T-helper 22 cell (primary cell): ENCODE measurements around the gene MYO3B.

Source experiments
- DNase-seq: peaks from one replicate; pipeline ENCODE4 v3.0.0-alpha.2; 2020; ENCODE audit warnings: low read depth

The MYO3B gene

DNA sequence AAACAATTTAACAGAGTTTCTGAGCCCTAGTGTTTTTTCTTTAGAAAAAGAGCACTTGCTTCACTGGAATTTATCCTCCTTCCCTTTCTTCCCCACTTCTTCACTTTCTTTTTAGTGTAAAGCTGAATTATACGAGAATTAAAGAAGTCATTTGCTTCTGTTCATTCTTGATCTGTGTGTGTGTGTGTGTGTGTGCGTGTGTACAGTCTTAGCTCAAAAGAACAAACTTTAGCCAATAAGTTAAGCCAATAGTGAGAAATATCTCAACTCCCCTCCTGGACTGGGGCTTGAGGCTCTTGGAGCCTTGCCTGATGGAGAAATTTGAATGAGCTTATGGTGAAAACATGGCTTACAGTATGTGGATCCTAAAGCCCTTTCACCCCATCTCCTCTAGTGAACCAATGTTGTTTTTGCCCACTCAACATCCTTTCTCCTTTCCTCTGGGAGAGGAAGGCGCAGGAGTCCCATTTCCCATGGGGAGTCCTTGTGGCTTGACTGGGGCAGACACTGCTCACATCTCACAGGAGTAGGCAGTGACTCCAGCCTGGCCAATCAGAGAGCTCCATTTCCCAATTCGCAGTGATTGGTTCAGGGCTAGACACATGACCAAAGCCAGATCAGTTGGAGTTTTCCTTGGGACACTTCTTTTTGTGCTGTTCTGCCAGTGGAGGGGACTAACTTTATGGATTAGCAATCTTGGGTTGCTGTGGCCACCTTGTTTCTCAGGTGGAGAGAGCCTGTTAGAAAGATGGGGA, 16.3 kb upstream of the MYO3B start:
- DNase-seq, result no peak

DNA sequence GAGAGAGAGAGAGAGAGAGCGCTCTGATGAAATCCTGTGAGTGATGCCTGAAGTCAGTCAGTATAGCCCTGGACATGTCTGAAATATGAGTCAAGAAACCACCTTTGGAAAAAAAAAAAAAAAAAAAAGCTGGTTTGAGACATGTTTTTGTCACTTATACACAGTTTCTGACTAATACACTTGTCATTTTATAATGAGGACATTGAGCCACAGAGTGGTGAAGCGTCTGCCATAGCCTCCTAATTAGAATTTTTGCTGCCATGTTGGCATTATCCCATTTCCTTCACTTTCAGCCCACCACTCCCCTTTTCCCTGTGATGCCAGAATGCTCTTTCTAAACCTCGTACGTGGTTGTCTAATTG, 15.7 kb upstream of the MYO3B start:
- DNase-seq, result no peak

DNA sequence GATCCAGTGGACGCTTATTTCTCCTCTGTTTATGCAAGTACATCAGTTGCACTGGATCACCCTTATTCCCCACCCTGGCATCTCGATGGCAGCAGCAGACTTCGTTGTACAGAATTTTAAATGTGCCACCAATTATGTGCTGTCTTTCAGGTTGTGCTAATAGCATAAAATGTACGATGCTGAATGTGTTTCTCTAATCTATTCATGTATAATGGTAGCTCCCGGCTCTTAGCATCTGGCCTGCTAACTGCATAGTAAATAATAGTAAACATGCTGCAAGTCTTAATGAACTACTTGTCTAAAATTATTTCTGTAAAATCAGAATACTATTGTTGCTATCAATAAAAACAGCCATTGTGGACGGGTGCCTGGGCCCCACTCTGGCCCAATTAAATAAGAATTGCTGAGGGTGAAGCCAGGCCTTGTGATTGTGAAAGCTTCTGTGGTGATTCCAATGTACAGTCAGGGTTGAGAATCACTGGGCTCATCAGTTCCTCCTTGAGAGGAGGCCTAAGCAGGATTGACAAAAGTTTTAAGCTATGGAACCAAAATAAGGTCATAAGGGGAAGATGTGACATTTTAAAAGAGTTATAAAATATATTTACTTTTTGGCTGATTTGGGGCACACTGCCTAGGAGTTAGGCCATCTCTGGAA, 14.4 kb upstream of the MYO3B start:
- no peak for DNase-seq

DNA sequence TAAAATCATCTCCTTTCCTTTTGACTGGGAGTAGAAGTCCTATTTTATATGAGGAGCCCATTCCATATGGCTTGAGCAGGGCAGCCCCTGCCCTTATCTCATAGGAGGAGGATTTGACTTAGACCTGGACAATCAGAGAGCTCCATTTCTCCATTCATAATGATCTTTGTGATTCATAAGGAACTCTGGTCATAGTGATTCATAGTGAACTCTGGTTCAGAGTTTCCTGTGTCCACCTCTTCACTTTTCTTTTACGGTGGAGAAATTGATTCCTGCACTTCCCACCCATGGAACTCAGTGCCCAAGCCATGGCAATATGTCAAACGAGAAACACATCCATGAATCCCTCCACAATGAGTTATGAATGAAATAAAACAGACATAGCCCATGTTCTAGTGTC, 12.8 kb upstream of the MYO3B start:
- DNase-seq, result no peak

DNA sequence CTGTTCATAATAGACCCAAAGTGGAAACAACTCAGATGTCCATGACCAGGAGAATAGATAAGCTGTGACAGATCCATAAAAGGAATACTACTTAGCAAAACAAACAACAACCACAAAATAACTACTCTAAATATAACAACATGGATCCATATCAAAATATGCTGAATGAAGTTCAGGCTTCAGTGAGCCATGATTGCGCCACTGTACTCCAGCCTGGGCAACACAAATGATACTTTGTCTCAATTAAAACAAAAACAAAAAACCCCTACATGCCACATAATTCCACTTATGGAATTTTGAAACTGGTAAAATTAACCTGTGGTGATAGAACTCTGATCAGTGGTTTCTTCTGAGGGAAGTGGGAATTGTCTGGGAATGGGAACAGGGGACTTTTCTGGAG, 11.2 kb upstream of the MYO3B start:
- no peak for DNase-seq

DNA sequence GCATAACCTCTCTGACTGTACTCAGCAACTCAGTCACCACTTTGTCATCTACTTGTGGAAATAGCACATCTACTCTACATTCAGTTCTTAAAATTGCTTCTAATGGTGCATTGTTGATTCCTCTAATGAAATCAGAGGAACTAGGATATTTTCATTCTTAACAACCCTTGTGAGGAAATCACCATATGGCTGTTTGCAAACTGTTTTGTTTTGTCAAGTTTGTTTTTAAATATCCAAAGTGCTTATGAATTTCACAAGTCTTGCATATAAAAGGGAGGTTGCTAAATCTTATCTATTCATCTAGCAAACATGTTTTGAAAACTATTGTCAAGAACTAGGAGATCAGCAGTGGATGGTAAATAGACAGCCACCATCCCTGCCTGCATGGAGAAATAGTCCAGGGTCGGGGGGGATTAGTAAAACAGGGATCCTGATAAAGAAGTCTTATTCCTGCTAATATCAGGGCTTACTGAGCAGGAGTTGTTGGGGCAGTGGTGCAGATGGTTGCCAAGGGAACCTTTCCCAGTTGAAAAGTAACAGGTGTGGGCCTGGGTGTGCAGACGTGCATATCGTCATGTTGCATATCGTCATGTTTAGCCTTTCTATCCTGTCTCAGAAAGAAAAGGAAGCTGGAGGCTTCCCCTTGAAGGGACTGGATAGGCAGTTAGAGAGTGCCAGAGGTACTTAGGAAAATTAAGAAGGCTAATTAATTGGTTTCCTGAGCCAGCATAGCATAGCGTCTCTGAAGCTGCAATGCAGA, 7.5 kb upstream of the MYO3B start:
- DNase-seq, result no peak

DNA sequence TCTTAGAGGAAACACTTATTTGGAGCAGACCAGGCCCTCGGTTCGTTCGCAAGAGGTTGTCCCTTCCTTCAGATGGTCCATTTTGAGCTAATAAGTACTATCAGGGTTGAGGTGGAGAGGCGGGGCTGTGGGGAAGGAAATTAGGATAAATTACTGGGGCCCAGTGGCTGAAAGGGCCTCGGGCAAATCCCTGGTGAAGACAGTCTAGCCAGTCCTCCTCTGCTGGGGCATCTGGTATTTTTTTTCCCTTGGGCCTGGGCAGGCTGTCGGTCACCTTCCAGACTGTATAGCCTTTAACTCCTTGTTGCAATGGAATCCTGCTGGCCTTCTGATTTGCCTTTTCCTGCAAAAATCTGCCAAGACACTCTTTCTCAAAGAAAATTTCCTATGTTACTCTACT, 1.7 kb upstream of the MYO3B start:
- no peak for DNase-seq

DNA sequence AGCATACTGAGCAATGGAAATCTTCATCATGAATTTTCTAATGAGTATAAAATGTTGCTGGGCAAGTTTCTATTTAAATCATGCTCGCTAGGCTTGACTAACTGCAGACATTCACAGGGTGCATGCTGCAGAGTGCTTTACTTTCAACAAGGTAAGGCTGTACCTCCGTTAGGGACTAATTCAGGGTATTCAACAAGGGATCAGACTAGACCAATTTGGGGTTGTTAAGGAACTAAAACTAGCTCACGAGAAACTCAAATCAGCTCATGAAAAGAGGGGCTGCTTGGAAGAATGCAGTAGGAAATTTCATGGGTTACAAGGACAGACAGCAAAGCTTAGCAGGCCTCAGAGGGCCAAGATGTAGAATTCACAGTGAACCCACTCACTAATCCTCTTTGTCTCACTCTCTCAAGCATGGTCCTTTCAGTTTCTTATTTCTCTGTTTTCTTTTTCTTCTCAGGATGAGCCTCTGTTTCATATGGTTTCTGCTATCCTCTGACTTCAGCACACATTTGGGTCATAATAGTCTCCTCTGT, 2.2 kb downstream of the MYO3B start:
- DNase-seq, result no peak

DNA sequence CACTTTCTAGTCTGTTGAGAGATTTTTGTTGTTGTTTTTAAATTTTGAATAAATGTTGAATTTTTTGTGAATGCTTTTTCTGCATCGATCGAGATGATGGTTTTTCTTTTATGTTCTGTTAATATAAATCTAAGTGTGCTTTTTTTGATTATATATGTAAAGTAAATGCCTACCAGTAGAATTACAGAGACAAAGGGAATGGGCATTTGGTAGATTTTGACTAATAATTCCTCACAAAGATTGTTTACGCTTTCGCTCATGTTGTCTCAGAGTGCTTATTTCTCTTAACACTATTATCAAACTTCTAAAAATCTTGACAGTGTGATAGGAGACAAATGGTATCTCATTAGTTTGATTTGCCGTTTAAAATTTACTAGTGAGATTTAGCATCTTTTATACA, 3.7 kb downstream of the MYO3B start:
- no peak for DNase-seq

DNA sequence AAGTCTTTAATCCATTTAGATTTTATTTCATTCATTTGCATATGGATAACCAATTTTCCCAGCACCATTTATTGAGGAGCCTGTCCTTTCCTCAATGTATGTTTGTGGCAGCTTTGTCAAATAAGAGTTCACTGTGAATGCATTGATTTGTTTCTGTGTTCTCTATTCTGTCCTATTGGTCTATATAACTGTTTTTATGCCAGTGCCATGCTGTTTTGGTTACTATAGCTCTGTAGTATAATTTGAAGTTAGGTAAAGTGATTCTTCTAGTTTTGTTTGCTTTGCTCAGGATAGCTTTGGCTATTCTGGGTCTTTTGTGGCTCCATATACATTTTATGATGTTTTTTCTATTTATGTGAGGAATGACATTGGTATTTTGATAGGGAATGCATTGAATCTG, 7.4 kb downstream of the MYO3B start:
- DNase-seq, result no peak

DNA sequence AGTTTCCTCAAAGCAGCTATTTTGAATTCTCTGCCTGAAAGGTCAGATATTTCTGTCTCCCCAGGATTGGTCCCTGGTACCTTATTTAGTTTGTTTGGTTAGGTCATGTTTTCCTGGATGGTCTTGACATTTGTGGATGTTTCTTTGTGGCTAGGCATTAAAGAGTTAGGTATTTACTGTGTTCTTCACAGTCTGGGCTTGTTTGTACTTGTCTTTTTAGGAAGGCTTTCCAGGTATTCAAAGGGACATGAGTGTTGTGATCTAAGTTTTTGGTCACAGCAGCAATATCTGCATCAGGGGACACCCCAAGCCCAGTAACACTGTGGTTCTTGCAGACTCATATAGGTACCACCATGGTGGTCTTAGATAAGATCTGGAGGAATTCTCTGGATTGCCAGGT, 11.8 kb downstream of the MYO3B start:
- no peak for DNase-seq

DNA sequence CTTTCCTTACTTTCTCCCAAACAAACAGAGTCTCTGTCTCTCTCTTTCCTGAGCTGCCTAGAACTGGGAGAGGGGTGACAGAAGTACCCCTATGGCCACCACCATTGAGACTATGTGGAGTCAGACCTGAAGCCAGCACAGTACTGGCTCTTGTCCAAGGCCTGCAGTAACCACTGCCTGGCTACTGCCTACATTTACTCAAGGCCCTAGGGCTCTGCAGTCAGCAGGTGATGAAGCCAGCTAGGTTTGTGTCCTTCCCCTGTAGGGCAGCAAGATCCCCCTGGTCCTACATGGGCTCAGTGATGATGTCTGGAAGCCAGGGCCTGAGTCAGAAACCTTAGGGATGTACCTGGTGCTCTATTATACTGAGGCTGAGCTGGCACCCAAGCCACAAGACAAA, 12.2 kb downstream of the MYO3B start:
- DNase-seq, result no peak

DNA sequence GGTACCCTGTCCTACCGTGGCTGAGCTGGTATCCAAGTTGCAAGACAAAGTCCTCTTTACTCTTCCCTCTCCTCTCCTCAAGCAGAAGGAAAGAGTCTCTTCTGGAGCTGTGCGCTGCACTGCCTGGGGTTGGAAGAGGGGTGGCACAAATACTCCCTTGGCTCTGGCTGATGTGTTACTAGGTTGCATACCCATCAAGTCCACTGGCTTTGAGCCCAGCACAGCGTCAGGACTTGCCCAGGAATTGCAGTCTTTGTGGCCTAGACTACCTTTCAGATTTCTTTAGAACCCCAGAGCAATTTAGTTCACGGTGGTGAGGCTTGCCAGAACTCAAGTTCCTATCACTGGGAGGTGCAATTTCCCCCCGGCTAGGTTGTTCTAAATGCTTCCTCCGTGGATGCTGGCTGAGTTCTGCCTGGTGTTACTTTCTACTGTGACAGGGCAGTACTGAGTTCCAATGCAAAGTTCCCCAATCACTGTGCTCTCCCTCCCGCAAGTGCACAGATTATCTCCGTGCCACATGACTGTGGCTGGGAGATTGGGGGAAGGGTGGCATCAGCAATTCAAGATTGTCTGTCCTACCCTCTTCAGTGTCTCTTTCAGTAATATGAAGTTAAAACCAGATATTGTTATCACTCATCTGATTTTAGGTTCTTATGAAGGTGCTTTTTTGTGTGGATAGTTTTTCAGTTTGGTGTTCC, 13.4 kb downstream of the MYO3B start:
- no peak for DNase-seq

DNA sequence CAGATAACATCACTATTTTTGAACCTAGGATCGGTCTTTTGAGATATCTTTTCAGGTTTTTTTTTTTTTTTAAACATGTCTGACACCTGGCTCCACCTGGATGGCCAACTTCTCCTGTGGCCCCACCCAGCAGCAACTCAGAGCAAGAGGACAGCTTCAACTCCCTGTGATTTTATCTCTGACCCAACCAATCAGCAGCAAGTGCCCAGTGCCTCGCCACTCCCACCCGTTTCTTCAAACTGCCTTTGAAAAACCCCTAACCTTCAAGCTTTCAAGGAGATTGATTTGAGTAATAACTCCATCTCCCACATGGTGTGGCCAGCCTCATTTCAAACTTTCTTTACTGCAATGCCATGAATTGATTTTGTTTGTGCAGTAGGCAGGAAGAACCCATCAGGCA, 19.0 kb downstream of the MYO3B start:
- no peak for DNase-seq

DNA sequence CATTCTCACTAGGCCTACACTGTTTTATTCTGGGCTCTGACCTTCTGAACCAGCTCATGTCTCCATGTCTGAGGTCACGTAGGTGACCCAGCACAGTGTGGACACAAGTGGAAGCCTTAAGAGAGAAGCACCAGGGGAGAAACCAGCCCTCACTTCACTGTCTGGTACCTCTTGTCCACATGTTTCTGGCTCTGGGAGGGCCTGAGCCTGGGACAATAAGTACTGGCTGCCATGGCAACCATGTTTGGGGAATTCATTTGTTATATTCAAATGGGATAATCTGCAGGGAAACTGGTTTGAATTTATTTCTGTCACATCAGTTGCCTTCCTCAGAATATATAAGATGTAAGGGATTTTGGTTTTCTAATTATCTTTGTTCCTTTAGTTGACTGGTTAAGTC, 23.3 kb downstream of the MYO3B start:
- DNase-seq, result no peak

DNA sequence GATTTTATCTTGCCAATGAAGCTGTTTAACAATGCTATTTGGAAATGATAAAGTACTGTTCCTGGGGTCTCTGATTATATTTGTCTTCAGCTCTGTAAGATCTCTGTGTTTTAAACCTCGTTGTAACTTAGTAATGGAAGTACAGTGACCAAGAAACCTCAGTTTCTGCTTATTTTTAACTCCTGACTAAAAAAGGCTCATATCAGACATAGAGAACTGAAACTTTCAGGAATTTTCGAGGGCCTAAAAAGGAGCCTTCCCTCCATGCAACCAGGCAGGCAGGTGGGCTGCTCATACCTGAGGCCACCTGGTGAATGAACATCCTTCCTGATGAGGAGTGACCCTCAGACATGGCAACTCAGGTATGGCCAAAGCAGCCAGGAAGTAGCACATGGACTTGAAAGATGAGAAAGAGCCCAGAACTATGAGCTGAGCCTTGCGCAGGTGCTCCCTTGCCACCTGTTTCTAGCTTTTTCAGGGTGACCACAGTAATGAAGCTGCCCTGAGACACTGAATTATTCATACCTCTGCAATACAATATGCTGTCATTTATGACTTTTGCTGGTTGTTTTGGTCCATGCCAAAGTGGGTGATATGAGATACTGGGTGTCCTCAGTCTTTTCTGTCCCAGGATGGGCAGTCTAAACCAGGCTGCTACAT, 23.9 kb downstream of the MYO3B start:
- DNase-seq, result no peak

DNA sequence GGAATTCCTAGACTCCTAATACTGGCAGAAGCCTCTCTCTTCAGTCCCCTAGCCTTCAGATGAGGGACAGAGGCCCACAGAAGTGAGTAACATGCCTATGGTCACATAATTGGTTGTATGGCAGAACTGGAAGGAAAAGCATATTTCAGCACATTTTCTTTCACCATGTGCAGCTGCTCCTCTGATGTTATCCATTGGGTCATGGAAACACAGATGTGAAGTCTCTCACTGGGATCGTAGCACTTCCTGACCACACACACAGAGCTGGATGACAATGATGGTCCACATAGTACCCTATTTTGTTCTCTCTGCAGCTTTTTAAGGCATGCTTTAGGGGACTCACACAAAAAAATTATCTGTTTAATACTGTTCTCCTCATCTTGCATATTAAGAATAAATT, 24.5 kb downstream of the MYO3B start:
- no peak for DNase-seq

DNA sequence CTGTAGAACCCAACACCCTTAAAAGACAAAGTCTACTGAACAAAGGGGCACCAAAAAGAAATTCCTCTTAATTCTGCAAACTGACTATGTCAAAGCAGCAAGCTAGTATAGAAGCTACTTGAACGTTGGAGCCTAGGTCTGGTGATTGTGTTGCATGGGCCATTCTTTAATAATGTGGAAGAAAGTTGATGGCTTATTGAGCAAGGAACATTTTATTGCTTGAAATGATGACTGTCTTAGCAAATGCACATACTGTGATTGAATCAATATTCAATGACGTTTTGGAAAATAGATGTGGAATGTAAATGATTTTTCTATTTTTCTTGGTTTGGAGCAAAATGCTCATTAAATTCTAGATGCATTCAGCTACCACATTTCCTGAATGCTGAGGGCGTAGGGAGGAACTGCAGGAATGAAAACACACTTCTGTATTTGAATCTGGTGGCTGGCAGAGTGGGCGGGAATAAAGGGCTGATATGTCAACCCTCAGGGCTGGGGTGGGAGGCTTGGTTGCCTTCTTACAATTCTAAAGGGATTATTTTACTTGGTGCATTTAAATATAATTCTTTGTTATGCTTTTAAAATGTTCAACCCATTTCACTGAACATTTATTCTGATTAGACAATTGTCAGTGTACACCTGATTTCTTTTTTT, 26.5 kb downstream of the MYO3B start:
- DNase-seq, result no peak

DNA sequence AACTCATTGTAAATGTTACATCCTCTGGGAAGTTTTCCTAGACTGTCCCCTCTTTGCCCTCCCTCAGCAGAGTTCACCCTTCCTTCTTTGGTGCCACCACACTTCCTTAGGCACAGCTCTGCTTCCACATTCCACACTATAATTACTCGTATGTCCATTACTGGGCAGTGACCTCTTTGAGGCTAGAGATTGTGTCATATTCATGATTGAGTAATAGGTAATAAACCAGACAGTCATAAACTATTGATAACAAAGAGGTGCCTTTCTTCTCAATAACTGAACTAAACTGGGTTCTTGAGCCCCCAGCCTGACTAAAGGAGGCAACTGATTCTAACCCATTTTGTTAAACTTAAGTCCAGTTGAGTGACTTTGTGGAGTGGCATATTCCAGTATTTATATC, 28.3 kb downstream of the MYO3B start:
- DNase-seq, result no peak

DNA sequence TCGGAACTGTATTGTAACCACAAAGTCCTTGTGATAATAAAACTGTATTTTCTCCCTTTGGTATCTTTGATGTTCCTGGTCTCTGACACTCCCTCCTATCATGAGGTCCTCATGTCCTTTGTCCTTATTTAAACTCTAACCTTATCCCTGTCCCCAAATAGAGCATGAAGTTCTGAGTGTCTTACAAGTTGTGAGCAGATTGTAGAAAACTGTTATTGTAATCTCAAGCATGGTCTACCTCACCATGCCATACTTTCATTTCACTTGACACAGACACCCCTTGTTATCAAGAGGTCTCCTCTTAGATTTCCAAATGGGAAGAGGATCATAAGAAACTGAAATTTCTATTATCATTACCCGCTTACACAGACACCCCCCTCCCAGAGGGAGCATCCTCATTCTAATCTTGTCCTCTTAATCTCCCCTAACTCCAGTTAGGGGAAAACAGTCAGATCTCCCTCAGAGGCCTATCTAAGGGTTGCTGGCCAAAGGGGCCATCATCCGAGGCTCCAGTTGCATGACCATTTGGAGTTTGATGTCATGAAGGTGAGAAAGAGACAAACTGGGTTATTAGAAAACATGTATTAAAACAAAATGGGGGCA, 29.0 kb downstream of the MYO3B start:
- DNase-seq, result no peak

DNA sequence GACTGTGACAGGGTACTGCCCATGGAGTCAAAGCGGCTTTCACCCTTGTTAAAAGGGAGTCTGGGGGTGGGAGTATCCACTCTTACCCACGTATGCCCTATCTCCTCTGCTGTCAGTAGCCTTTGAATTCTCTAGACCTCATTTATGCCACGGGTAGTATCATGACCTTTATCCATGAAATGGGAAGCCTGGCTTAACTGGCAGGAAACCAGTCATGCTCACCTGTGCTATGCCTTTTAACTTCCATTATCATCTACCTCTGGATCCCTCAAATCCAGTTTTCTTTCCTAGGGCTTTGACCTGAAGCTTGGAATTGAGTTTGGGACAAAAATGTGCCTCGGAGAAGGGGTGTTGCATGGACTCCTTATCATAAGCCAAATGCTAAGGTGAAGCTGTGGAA, 30.0 kb downstream of the MYO3B start:
- no peak for DNase-seq
